ENCODE measurements around the gene CHMP6.
A peak's percentile ranks its signal among the peaks of the same experiment; 100 is the strongest.

CHMP6 gene

DNA sequence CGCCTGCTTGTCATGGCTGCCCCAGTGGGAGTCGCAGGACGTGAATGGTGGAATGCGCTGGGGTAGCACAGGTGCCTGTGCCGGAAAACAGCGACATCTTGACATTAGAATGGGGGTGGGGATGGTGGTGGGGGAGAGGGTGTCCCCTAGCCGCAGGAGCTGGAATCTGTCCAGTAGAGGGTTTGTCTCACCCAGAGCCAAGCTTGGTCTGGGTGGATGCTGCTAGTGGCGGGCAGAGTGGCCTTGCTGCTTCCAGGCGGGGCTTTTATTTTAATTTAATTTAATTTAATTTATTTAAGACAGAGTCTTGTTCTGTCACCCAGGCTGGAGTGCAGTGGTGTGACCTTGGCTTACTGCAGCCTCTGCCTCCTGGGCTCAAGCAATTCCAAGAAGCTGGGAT, 51.0 kb downstream of the CHMP6 start:
- peak; percentile 91 for DNase-seq (ENCODE audit: low spot score)

- no peak for DNase-seq (ENCODE audit: low spot score)
Observed at GRCh38 chr17:81043319-81043724, 51.7 kb downstream of the CHMP6 start.

DNA sequence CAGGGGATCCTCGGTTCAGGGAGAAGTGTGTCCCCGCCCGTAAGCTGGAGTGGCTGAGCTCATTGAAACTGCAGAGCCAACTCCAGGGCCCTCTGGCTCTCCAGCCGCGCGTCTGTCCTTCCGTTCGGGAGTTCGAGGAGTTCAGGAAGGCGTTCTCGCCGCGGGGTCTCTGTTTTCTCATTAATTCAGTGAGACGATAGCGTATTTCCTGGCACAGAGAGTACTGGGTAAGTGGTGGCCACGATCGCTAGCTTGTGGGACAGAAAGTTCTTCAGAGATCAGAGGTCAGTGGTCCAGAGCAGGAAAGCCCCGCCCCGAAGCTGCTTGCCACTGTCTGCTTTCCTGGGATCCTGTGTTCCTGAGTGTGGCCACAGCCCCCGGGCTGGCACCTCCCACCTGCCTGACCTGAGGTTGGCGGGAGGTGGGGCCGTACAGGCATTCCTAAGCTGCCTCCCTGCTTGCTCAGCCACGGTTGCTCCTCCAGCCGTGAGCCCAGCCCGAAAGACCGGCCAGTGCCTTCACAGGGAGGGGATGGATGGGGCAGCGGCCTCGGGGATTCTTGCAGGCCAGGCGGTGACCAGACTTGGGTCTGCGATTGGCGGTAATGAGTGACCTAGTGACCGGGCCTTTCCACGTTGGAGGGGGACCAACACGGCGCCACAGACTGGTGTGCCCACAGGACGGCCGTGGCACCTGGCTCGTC, 52.2 kb downstream of the CHMP6 start:
- no peak for DNase-seq (ENCODE audit: low spot score)

GRCh38 chr17:81044428-81044763, 52.8 kb downstream of the CHMP6 start:
- no peak for DNase-seq (ENCODE audit: low spot score)

- peak; percentile 65 for DNase-seq (ENCODE audit: low spot score)
Observed at GRCh38 chr17:81044764-81045589, 53.3 kb downstream of the CHMP6 start.

DNA sequence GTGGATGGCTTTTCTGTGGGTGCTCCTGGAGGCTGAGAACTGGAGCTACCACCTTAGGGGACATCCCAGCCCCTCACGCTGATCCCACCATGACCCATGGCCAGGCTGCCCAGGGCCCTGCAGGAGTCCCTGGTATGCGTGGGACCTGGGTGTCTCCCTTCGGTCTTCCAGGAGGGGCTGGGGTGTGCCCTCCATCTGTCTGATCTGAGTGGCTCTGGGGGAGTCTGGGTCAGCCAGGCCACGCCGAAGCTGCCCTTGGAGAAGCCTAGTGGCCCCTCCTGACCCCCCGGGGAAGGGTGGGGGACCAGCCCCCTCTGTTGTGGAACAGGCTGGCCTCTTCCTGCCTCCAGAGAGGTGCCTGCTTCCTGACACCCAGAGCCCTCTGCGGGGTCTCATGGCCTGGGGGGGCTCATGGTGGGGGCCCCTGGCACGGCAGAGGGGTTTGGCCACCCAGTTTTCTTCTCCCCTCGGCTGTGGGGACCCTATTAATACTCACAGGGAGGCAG, 54.0 kb downstream of the CHMP6 start:
- no peak for DNase-seq (ENCODE audit: low spot score)

DNA sequence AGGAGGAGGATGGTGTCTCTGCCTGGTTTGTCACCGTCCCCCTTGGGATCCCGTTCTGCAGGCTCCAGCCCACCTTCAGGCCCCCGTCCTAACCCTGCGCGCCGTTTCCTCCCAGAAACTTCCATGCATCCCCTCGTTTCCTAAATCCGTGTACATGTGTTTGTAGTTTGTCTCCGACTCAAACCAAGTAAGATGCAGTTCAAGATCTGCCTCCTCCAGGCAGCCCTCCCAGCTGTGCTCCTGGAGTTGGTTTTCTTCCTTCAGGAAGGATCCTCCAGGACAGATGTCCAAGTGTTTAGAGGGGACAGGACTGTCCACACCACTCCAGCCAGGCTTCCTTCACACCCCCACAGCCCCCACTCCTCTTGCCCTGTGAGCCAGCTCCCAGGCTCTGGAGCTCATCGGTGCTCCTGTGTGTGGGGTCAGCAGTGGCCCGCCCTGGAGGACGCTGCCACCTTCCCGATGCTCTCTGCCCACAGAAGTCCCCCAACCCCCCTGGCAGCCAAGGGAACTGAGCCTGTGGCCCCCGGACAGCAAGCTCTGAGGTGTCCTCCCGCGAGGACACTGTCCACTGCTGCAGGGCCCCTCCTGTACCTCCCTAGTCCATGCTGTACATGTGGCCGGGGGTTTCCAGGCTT, 54.6 kb downstream of the CHMP6 start:
- no peak for DNase-seq (ENCODE audit: low spot score)

DNA sequence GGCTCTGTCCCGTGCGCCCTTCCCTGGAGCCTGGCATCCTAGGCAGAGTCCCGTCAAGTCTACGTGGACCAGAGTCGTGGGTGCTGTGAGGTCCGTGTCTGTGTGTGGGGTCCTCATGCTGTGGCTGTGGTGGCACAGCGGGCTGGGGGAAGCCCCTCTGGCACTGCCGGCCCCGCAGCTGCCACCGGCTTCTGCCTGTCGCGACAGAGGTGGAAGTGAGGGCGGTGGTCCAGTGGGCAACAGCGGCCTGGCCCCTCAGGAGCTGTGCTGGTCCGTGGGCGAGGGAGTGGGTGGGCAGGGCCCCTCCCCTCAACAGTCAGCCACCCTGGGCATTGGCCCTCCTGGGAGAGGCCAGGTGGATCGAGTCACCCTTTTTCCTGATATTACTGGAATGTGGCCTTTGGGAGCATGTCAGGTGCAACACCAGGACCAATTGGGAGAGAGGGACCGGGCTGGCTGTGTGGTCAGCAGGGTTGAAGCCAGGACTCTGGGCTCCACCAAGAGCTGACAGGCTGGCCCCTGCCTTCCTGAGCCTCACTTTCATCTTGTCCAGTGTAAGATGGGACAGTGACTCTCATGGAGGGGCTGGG, 55.2 kb downstream of the CHMP6 start:
- no peak for DNase-seq (ENCODE audit: low spot score)

DNA sequence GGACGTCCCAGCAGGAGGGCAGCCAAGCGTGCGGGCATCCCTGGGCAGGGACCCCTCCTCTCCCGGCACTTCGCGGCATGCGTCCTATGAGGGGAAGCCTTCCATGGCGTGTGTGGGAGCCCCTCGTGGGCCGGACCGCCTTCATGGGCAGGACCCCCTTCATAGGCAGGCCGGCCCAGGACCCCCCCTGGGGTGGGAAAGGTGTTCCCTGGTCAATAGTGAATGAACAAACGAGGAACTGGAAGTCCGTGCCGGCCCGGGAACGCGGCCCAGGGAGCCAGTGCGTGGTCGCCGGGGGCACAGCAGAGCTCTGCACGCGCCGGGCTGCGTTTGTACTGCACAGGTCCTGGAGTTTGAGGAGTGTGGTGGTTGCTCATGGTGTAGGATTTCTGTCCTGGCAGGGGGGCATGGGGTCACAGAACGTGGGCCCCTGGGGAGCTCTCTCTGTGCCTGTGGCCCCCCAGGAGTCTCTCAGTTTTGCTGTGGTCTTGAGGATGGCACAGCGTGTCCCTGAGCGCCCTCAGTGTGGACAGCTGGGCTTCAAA, 57.3 kb downstream of the CHMP6 start:
- no peak for DNase-seq (ENCODE audit: low spot score)

- no peak for DNase-seq (ENCODE audit: low spot score)
Observed at GRCh38 chr17:81049372-81049911, 57.8 kb downstream of the CHMP6 start.
